IPS-18a (cell line): ENCODE measurements around the gene SUSD4.
A peak's percentile ranks its signal among the peaks of the same experiment; 100 is the strongest.

ENCODE experiments used
- H3K27ac ChIP-seq: one replicate; pipeline ENCODE4 v1.5.1; 2013; ENCODE audit warnings: low read length
- H3K27me3 ChIP-seq: one replicate; pipeline ENCODE4 v1.6.1; 2013; ENCODE audit warnings: mild to moderate bottlenecking, low read length; ENCODE audit not compliant: control insufficient read depth, insufficient read depth
- H3K36me3 ChIP-seq: one replicate; pipeline ENCODE4 v1.6.1; 2013; ENCODE audit warnings: low read depth, low read length; ENCODE audit not compliant: control insufficient read depth
- H3K4me1 ChIP-seq: one replicate; pipeline ENCODE4 v1.6.1; 2013; ENCODE audit warnings: low read depth, low read length; ENCODE audit not compliant: control insufficient read depth
- H3K4me3 ChIP-seq: one replicate; pipeline ENCODE4 v1.5.1; 2013; ENCODE audit warnings: low read length
- H3K9ac ChIP-seq: one replicate; pipeline ENCODE4 v1.6.1; 2013; ENCODE audit warnings: mild to moderate bottlenecking, low read length, moderate library complexity
- H3K9me3 ChIP-seq: one replicate; pipeline ENCODE4 v1.6.1; 2013; ENCODE audit warnings: low read depth, low read length; ENCODE audit not compliant: control insufficient read depth

The SUSD4 gene

DNA sequence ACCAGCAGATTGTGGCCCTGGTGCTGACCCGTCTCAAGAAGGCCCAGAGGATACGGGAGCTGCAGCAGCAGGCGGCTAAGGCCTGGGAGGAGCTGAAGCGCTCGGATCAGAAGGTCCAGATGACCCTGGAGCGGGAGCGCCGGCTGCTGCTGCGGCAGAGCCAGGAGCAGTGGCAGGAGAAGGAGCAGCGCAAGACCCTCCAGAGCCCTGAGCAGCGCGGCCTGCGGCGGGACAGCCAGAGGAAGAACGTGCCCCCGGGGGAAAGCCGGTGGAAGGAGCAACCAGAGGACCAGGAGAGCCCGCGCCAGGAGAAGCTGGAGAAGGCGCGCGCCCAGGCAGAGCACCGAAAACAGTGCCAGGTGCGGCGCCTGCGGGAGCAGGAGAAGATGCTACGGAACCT is 30.3 kb upstream of the SUSD4 start:
- no peaks in the 10 kb centered on the region for H3K36me3 ChIP-seq

DNA sequence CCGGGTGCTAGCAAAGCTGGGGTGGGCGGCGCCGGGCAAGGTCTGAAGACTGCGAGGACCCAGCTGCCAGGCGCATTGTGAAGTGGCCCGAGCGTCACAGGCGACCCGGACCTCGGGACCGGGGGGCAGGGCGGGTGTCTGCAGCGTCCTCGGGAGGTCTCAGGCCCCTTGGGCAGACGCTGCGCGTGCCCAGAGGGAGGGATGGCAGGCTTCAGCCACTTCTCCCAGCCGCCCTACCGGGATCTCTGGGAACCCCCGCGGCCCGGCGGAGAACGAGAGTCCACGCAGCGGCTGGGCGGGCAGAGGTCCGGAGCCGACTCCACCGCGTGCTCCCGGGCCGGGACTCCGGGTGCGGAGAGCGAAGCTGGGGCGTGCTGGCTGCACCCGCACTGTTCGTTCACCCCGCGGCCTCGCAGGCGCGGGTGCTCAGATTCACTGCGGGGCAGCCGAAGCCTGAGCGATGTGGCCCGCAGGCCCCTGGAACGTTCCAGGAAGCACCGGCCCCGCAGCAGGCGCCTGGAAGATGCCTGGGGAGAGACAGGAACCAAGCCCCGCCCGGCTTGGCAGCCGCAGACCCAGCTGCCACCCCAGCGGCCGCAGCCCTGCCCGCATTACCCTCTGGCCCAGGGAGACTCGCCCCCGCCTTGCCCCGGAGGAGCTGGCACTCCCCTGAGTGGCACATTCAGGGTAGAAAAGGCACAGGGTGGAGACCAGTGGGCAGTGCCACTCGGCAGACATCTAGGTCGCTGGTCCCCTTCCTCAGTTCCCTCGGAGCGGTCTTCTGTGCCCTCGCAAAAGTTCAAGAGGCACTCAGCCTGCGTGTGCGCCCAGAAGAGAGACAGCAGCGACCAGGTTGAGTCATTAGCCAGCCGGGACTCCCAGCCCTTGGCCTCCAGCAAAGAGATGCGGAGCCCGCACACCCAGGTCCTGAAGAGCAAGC is 29.6 kb upstream of the SUSD4 start, which contains the start of gene CCDC185:
Gene CCDC185, plus strand, starts transcription at position 141 of the 940 bp plus-strand sequence. Its CDS starts 61 bp downstream, at position 202.
- Histone ChIP-seq H3K9me3 (no peaks in the 10 kb centered on the region), H3K4me1 (no peaks in the 10 kb centered on the region), H3K36me3 (no peaks in the 10 kb centered on the region), H3K27ac (no peak within 1 kb of the TSS), H3K9ac (no peak within 1 kb of the TSS), H3K4me3 (no peak within 1 kb of the TSS), H3K27me3 (no peaks in the 10 kb centered on the region)

More for the DNA sequence above, 30.3 kb upstream of the SUSD4 start:
- Histone ChIP-seq H3K4me3 (no peak overlapping the region), H3K27me3 (no peaks in the 10 kb centered on the region), H3K27ac (no peak overlapping the region), H3K4me1 (no peaks in the 10 kb centered on the region), H3K9ac (no peak overlapping the region), H3K9me3 (no peaks in the 10 kb centered on the region)

DNA sequence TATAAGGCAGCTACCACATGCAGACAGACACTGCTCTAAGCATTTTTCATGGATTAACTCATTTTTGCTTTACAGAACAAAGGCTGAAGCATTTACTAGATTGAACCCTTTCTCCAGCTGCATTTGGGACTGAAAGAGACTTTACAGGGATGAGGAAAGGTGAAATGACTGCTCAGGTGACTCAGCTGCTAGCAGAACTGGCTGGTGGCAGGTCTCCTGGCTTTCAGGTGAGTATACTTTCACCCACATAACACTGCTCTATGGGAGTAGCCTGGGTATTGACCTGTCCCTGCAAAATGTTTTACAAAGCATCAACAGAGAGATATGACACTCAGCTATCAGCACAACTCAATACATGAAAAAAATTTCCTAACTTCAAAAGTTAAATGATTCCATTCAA is 26.6 kb upstream of the SUSD4 start:
- Histone ChIP-seq H3K4me1 (no peaks in the 10 kb centered on the region), H3K27me3 (no peaks in the 10 kb centered on the region), H3K27ac (no peak overlapping the region), H3K4me3 (no peak overlapping the region), H3K36me3 (no peaks in the 10 kb centered on the region), H3K9me3 (no peaks in the 10 kb centered on the region), H3K9ac (no peak overlapping the region)

DNA sequence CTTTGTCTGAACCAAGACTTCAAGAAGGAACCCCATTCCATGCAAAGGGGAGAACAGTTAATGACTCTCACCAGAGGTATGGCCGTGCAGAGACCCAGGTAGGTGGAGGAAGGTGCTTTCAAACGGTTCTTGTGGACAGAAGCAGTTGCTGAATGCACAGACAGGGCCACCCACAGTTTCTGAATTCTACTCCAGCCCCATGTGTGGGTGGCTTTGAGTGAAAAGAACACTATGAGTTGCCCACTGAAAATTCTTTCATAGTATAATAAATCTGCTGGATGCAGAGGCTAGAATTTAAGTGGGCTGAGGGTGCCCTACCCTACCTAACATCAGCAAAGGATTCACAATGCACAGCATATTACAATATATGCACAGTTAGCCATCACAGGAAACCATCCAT is 22.0 kb upstream of the SUSD4 start:
- no peaks in the 10 kb centered on the region for H3K4me1 ChIP-seq

DNA sequence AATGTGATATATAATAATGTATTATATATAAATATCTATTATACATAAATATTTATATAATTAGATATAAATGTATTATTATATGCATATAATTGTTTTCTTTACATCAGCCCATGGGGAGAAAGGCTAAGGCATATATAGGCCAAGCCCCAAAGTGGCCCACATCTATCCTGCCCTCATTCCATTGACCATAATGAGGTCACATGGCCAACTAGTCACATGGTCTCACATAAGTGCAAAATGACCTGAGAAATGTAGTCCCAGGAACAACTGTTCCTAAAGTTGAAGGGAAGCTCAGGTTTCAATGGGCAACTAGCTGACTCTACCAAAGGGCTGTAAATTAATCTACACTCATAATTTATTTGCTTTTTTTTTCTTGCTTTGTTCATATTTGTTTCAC is 14.8 kb upstream of the SUSD4 start:
- Histone ChIP-seq H3K9me3 (peaks cover 5% of the 10 kb centered on the region), H3K27ac (no peak overlapping the region), H3K4me1 (no peaks in the 10 kb centered on the region), H3K27me3 (no peaks in the 10 kb centered on the region), H3K4me3 (no peak overlapping the region), H3K9ac (no peak overlapping the region), H3K36me3 (no peaks in the 10 kb centered on the region)

More for the DNA sequence above, 22.0 kb upstream of the SUSD4 start:
- H3K9me3 ChIP-seq, result no peaks in the 10 kb centered on the region
- no peaks in the 10 kb centered on the region for H3K36me3 ChIP-seq
- no peak overlapping the region for H3K27ac ChIP-seq
- H3K9ac ChIP-seq, result no peak overlapping the region
- H3K4me3 ChIP-seq, result no peak overlapping the region
- H3K27me3 ChIP-seq, result no peaks in the 10 kb centered on the region

DNA sequence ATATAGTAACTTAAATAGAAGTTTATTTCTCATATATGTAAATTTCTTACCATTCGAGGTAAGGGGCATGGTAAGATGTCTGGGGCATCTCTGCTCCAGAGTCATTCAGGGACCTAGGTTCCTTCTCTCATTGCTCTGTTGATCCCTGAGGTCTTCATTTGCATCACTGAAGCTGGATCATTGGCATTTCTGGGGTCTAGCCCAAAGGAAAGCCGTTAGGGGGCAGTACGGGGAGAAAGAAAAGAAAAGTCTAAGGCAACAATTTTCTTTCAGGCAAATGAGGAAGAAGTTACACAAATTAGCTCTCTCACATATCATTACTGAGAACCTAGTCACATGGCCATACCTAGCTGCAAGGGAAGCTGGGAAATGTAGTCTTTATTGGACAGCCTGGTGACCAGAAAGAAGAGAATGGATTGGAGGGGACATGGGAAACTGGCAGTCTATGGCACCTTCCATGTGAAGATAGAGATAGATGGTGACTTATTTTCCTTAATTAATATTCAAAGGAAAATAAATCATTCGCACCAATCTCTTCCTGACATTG is 10.2 kb upstream of the SUSD4 start:
- H3K9ac ChIP-seq, result no peak overlapping the region
- H3K36me3 ChIP-seq, result no peaks in the 10 kb centered on the region
- no peaks in the 10 kb centered on the region for H3K4me1 ChIP-seq

DNA sequence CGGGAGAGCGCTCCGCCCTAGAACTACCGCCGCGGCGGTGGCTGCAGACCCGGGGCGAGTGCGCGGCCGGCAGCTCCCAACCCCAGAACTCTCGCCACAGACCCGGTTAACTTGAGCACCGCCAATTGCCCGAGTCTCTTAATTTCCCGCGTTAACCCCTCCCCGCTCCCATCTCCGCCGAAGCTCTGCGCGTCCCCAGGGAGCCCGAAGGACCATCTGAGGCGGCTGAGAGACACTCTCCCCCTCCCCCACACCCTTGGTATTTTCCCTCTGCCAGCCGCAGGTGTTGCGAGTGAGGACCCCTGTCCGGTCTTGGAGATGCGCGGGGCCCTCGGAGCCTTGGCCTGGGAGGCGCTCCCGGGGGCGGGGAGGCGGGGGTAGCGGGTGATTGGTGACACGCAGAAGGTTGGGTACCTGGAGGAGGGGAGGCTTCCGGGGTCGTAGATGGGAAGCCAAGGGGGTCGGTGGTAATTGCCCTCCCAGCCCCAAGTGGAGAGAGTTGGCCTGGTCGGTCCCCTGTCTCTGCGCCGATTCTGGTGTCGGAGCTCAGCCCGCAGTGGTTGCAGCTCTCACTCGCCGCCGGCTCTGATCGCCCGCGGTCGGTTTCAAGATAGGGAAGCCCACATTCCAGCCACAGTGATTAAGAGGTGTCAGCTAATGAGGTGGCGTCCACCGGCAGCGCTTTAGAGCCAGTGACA is 858 bp upstream of the SUSD4 start:
- Histone ChIP-seq H3K4me1 (no peaks in the 10 kb centered on the region), H3K27ac (no peak overlapping the region), H3K4me3 (peak overlapping the region; percentile 62), H3K36me3 (no peaks in the 10 kb centered on the region), H3K9me3 (no peaks in the 10 kb centered on the region), H3K9ac (no peak overlapping the region), H3K27me3 (peaks cover 48% of the 10 kb centered on the region)

More for the DNA sequence above, 10.2 kb upstream of the SUSD4 start:
- no peak overlapping the region for H3K4me3 ChIP-seq
- H3K9me3 ChIP-seq, result peaks cover 5% of the 10 kb centered on the region
- H3K27me3 ChIP-seq, result no peaks in the 10 kb centered on the region
- no peak overlapping the region for H3K27ac ChIP-seq

DNA sequence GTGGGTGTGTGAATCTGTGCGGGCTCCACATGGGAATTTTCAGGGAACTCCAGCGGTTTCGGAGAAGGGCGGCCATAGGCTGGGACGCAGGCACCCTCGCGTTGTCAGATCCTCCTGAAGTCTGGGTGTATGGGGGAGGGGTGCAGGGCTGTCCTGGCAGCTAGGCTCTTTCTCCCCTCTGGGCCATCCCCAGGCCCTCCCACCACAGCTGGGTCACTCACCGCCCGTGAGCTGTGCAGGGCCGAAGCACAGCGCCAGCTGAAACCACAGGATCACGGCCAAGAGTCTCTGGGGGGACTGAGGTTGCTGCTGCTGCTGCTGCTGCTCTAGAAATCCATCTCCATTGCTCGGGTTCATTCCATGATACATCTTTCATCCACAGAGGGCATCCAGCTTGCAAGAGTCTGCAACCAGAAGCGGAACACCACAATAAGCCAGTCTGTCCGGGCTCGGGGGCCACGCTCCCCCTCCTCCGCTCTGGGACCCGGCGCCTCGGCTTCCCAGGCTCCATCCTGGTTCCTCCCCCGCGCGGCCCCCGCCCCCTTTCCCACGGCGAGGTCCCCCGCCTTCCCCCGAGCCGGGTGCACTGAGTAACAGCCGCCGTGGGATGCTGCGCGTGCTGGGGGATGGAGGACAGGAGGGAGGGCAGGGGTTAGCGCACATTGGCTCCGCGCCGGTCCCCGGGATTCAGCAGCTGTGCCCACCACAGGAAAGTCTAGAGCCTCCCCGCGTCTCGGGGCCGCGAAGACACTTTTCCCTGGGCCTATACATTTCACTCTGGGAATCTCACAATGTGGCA is 720 bp downstream of the SUSD4 start:
- Histone ChIP-seq H3K4me1 (no peaks in the 10 kb centered on the region), H3K9ac (peak overlapping the region; percentile 39), H3K4me3 (peak overlapping the region; percentile 81), H3K27me3 (peaks cover 48% of the 10 kb centered on the region), H3K36me3 (no peaks in the 10 kb centered on the region), H3K27ac (no peak overlapping the region), H3K9me3 (no peaks in the 10 kb centered on the region)

DNA sequence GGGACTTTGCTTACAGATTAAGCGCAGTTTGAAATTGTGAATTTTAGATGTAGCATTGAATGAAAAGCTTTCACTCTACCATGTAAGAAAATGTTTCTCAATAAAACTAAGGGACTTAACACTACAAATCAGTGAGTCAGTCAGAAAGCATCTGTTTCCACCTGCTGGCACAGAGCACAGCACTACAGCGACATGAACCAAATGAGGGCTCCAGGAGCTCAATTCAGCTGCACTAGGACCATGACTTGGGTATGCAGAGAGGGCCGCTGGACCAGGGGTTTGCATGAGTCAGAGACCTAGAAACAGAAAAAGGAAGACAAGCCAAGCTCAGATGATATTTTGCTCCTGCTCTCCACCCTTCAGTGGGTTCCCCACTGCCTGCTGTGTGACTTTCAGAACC is 5.2 kb downstream of the SUSD4 start:
- no peak overlapping the region for H3K9ac ChIP-seq
- H3K4me1 ChIP-seq, result no peaks in the 10 kb centered on the region
- no peak overlapping the region for H3K4me3 ChIP-seq
- no peak overlapping the region for H3K27ac ChIP-seq
- H3K36me3 ChIP-seq, result no peaks in the 10 kb centered on the region
- H3K27me3 ChIP-seq, result peaks cover 29% of the 10 kb centered on the region
- H3K9me3 ChIP-seq, result no peaks in the 10 kb centered on the region

DNA sequence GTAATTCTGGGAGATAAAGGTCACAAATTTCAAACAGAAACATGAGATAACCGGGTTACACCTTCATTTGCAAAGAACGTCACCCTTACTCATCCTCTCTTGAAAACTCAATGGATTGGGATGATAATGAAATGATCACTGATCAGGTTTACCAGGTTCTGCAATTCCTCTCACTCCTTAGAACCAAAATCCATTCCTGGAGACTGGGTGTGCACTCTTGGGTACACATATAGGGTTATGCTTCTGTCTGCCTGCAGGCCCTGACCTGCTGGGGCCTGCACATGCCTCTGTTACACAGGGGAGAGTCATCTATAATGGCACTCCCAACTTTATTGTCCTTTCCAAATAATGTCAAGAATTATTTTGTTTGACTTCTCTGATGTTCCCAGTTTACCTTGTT is 8.3 kb downstream of the SUSD4 start:
- Histone ChIP-seq H3K27me3 (no peaks in the 10 kb centered on the region), H3K4me1 (no peaks in the 10 kb centered on the region), H3K36me3 (no peaks in the 10 kb centered on the region), H3K27ac (no peak overlapping the region), H3K9me3 (no peaks in the 10 kb centered on the region), H3K9ac (no peak overlapping the region), H3K4me3 (no peak overlapping the region)

DNA sequence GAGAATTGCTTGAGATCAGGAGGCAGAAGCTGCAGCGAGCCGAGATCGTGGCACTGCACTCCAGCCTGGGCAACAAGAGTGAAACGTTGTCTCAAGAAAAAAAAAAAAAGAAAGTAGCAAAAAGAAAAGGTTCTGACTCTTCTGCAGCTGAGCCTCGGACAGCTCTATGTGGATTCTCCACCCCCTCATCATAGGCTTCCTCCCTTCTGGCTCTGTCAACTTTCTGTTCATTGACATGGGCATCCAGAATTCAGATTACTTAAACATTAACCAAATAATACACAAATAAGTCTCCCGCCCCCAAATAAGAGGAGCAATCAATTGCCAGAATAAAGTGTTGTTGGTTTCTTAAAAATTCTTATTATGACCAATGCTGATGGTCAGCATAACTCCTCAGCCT is 10.0 kb downstream of the SUSD4 start:
- Histone ChIP-seq H3K36me3 (no peaks in the 10 kb centered on the region), H3K4me3 (no peak overlapping the region), H3K27ac (no peak overlapping the region), H3K27me3 (no peaks in the 10 kb centered on the region), H3K9me3 (no peaks in the 10 kb centered on the region), H3K9ac (no peak overlapping the region), H3K4me1 (no peaks in the 10 kb centered on the region)
